HepG2 (cell line): ENCODE data around the gene SELL. TPM values are rescaled to one million over a fixed set of nuclear protein-coding genes. Genes with fewer than 3 reads are reported as not detected.

Experiments
- ZBTB34 ChIP-seq: sonication (generic); formaldehyde crosslinking; IDR thresholded peaks from 2 replicates; pipeline ENCODE4 v1.8.0; 2022; ENCODE audit warnings: mild to moderate bottlenecking, missing genetic modification reagents
- ZBTB4 ChIP-seq: sonication (generic); formaldehyde crosslinking; IDR thresholded peaks from 2 replicates; pipeline ENCODE4 v1.4.0; 2020; ENCODE audit warnings: missing genetic modification reagents, mild to moderate bottlenecking, borderline replicate concordance
- ZNF414 ChIP-seq: sonication (generic); formaldehyde crosslinking; IDR thresholded peaks from 2 replicates; pipeline ENCODE4 v1.5.0; 2020; ENCODE audit warnings: missing genetic modification reagents
- ZNF646 ChIP-seq: sonication (generic); formaldehyde crosslinking; IDR thresholded peaks from 2 replicates; pipeline ENCODE4 v1.9.0; 2021; ENCODE audit warnings: mild to moderate bottlenecking, missing genetic modification reagents
- polyA plus RNA-seq, 8 experiments: library from polyadenylated mRNA; depleted of rRNA in 3 of 8; stranded (reverse) in 7 of 8; unstranded in 1 of 8; fragments of >200 nt; fragmentation: Illumina TruSeq in 4 of 8; extraction: Trizol in 4 of 8; gene quantifications; 2 replicates each; pipeline versions ENCODE4 v1.2.1 to v1.2.3, GENCODE V29; 2011 to 2016; ENCODE audit warnings: low read depth in 4 of 8, missing spikeins in 1 of 8, mixed read lengths in 1 of 8; ENCODE audit not compliant: insufficient read depth in 1 of 8
- total RNA-seq, 5 experiments: library from RNA; depleted of rRNA; stranded (reverse); fragments of >200 nt; fragmentation: Illumina TruSeq; extraction: Trizol; gene quantifications; 2 replicates each; pipeline ENCODE4 v1.2.3, GENCODE V29; 2016; ENCODE audit warnings: low read depth in 1 of 5

SELL gene
- total and polyA plus RNA-seq, 2 of the 13 experiments (the other 11 are each of a cell fraction or from before 2014, with no cell fraction given) = 0.13 to 0.18 TPM

- TF ChIP-seq ZBTB4 (CRISPR knock-in tag) (no peak), ZNF646 (CRISPR knock-in tag) (no peak), ZBTB34 (CRISPR knock-in tag) (no peak), ZNF414 (CRISPR knock-in tag) (no peak)
- TF ChIP-seq, all 625 proteins: peak for 0
Measured at GRCh38 chr1:169679692-169680091, 31.7 kb downstream of the SELL start (continued).
